ENCODE measurements around the gene ETNK2. TPM values are rescaled to one million over a fixed set of nuclear protein-coding genes. Genes with fewer than 3 reads are reported as not detected.

ETNK2 gene
- total and polyA plus RNA-seq, 2 experiments from 2014 or later, result 7.6 to 26.2 TPM

DNA sequence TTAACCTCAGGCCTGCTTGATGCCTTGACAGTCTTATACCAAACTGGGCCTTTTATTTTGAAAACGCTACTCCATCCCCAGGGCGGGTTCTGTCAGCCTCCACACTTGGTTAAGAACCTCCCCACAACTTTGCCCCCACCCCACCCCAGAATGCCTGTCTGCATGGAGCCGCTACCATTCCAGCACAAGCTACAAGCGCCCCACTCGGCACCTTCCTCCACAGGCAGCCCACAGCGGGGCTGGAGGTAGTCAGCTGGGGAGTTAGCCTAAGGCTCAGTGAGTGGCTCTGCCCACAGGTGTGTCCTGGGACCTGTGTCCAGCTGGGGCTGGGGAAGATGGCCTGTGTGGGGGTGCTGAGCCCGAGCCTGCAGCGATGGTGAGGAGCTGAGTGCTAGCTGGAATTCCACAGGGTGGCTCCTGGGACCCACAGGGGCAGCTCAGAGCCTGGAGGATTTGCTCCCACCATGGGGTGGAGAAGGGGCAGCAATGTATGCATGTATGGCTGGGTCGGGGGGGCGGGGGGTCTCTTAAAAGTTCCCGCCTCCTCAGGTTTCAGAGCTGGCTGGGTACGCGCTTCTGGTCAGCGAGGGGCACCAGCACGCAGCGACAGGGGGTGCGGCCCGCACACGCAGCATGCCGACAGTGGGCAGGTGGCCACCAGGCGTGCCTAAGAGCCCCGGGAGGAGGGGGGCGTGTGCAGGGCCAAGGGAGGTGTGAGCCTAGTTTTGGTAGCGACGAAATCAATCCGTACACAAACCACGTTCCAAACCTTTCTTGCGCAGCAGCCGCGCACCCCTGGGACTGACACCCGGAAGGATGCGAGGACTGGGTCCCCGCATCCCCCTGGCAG is 917 bp downstream of the ETNK2 start:
- TF ChIP-seq, protein P1, sequence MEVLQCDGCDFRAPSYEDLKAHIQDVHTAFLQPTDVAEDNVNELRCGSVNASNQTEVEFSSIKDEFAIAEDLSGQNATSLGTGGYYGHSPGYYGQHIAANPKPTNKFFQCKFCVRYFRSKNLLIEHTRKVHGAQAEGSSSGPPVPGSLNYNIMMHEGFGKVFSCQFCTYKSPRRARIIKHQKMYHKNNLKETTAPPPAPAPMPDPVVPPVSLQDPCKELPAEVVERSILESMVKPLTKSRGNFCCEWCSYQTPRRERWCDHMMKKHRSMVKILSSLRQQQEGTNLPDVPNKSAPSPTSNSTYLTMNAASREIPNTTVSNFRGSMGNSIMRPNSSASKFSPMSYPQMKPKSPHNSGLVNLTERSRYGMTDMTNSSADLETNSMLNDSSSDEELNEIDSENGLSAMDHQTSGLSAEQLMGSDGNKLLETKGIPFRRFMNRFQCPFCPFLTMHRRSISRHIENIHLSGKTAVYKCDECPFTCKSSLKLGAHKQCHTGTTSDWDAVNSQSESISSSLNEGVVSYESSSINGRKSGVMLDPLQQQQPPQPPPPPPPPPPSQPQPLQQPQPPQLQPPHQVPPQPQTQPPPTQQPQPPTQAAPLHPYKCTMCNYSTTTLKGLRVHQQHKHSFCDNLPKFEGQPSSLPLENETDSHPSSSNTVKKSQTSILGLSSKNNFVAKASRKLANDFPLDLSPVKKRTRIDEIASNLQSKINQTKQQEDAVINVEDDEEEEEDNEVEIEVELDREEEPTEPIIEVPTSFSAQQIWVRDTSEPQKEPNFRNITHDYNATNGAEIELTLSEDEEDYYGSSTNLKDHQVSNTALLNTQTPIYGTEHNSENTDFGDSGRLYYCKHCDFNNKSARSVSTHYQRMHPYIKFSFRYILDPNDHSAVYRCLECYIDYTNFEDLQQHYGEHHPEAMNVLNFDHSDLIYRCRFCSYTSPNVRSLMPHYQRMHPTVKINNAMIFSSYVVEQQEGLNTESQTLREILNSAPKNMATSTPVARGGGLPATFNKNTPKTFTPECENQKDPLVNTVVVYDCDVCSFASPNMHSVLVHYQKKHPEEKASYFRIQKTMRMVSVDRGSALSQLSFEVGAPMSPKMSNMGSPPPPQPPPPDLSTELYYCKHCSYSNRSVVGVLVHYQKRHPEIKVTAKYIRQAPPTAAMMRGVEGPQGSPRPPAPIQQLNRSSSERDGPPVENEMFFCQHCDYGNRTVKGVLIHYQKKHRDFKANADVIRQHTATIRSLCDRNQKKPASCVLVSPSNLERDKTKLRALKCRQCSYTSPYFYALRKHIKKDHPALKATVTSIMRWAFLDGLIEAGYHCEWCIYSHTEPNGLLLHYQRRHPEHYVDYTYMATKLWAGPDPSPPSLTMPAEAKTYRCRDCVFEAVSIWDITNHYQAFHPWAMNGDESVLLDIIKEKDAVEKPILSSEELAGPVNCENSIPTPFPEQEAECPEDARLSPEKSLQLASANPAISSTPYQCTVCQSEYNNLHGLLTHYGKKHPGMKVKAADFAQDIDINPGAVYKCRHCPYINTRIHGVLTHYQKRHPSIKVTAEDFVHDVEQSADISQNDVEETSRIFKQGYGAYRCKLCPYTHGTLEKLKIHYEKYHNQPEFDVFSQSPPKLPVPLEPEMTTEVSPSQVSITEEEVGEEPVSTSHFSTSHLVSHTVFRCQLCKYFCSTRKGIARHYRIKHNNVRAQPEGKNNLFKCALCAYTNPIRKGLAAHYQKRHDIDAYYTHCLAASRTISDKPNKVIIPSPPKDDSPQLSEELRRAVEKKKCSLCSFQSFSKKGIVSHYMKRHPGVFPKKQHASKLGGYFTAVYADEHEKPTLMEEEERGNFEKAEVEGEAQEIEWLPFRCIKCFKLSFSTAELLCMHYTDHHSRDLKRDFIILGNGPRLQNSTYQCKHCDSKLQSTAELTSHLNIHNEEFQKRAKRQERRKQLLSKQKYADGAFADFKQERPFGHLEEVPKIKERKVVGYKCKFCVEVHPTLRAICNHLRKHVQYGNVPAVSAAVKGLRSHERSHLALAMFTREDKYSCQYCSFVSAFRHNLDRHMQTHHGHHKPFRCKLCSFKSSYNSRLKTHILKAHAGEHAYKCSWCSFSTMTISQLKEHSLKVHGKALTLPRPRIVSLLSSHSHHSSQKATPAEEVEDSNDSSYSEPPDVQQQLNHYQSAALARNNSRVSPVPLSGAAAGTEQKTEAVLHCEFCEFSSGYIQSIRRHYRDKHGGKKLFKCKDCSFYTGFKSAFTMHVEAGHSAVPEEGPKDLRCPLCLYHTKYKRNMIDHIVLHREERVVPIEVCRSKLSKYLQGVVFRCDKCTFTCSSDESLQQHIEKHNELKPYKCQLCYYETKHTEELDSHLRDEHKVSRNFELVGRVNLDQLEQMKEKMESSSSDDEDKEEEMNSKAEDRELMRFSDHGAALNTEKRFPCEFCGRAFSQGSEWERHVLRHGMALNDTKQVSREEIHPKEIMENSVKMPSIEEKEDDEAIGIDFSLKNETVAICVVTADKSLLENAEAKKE (CRISPR knock-in tag; IDR thresholded peaks at IDR 0.05), result no peak
- no peak for TF ChIP-seq NANOG (IDR thresholded peaks at IDR 0.05; ENCODE audit: borderline replicate concordance)
- TF ChIP-seq, protein P2, sequence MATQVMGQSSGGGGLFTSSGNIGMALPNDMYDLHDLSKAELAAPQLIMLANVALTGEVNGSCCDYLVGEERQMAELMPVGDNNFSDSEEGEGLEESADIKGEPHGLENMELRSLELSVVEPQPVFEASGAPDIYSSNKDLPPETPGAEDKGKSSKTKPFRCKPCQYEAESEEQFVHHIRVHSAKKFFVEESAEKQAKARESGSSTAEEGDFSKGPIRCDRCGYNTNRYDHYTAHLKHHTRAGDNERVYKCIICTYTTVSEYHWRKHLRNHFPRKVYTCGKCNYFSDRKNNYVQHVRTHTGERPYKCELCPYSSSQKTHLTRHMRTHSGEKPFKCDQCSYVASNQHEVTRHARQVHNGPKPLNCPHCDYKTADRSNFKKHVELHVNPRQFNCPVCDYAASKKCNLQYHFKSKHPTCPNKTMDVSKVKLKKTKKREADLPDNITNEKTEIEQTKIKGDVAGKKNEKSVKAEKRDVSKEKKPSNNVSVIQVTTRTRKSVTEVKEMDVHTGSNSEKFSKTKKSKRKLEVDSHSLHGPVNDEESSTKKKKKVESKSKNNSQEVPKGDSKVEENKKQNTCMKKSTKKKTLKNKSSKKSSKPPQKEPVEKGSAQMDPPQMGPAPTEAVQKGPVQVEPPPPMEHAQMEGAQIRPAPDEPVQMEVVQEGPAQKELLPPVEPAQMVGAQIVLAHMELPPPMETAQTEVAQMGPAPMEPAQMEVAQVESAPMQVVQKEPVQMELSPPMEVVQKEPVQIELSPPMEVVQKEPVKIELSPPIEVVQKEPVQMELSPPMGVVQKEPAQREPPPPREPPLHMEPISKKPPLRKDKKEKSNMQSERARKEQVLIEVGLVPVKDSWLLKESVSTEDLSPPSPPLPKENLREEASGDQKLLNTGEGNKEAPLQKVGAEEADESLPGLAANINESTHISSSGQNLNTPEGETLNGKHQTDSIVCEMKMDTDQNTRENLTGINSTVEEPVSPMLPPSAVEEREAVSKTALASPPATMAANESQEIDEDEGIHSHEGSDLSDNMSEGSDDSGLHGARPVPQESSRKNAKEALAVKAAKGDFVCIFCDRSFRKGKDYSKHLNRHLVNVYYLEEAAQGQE (IDR thresholded peaks at IDR 0.05; ENCODE audit: unreplicated experiment), result no peak
- TF ChIP-seq CREB1 (CRISPR knock-in tag; IDR thresholded peaks at IDR 0.05; ENCODE audit: low read depth), result no peak
- no peak for TF ChIP-seq POLR2AphosphoS5 (IDR thresholded peaks at IDR 0.05; ENCODE audit: low read depth)
- Mint-ChIP-seq H3K36me3 (ENCODE audit: low read depth) (no peaks in the 10 kb centered on the region; the same call in 1 of the 3 replicates), H3K4me1 (peaks cover 54% of the 10 kb centered on the region), H3K9me3 (no peaks in the 10 kb centered on the region), H3K27me3 (ENCODE audit: insufficient read depth, low read depth, poor library complexity) (peaks cover 30% of the 10 kb centered on the region), H3K27ac (no peak overlapping the region), H3K4me3 (peak overlapping the region; percentile 69)
- Histone ChIP-seq H3K27me3 (ENCODE audit: insufficient read depth) (peaks cover 19% of the 10 kb centered on the region; the same call in 1 of the 2 replicates), H4K20me1 (replicated peaks; ENCODE audit: insufficient read depth) (no peaks in the 10 kb centered on the region), H3K4me1 (ENCODE audit: insufficient read depth) (peaks cover 32% of the 10 kb centered on the region), H3K36me3 (ENCODE audit: insufficient read depth) (no peaks in the 10 kb centered on the region), H3K27ac (ENCODE audit: low read depth) (no peak overlapping the region), H3K79me2 (replicated peaks; ENCODE audit: insufficient read depth) (no peaks in the 10 kb centered on the region), H3K9me2 (ENCODE audit: insufficient read depth) (no peaks in the 10 kb centered on the region), H3F3A (replicated peaks; ENCODE audit: low read depth) (no peaks in the 10 kb centered on the region; the same call in 1 of the 2 replicates), H3K4me3 (peak overlapping the region; percentile 85), H2AFZ (peak overlapping the region; percentile 93), H3K4me2 (peak overlapping the region; percentile 92)
- peak; percentile 54 for DNase-seq (ENCODE audit: low spot score)
- peak; percentile 11 for ATAC-seq
